Hematopoietic multipotent progenitor cell treated with erythropoietin and hydrocortisone succinate and interleukin-3 and kit ligand, for 4 days (in vitro differentiated cells): Measurements from ENCODE around the gene PLAC9.
A peak's percentile ranks its signal among the peaks of the same experiment; 100 is the strongest.
"Not testable (repeated sequence)": the region's sequence is repeated elsewhere in the genome, so short reads cannot be mapped to it uniquely, and the experiment has no call there.

Experiments used
- DNase-seq: peaks from one replicate; pipeline ENCODE4 v3.0.0-alpha.2; 2015

The PLAC9 gene

GRCh38 chr10:80140251-80140650 is 7.7 kb downstream of the PLAC9 start:
- no peak for DNase-seq

DNA sequence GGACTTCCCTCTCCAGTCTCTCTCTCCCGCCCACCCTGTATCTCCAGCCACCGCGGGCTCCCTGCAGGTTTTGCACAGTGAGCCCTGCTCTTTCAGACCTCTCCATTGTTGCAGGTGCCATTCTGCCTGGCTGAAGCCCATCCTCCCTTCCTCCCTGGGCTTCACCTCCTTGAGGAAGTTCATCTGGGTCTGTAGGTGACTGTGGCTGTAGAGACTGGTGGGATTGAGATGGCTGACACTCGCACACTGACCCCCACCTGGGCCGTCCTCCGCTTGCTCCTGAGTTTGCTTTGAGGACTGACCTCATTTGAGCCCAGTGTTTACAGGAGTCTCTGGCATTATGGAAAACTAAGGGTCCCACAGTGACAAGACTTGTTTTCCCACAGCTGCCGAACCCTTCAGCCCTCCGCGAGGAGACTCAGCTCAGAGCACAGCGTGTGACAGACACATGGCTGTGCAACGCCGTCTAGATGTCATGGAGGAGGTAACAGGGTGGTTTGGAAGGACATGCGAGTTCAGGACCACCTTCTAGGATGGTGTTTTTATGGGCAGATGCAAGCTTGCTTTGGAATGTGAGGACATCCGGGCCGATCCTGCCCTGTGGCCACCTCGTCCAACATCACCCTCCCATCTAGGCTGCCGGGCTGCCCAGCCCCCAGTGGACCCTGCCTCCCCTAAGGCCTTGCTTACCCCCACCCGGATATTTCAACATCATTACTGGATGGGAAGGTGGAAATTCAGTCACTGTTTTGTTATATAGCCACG is 9.3 kb downstream of the PLAC9 start:
- DNase-seq: no peak

DNA sequence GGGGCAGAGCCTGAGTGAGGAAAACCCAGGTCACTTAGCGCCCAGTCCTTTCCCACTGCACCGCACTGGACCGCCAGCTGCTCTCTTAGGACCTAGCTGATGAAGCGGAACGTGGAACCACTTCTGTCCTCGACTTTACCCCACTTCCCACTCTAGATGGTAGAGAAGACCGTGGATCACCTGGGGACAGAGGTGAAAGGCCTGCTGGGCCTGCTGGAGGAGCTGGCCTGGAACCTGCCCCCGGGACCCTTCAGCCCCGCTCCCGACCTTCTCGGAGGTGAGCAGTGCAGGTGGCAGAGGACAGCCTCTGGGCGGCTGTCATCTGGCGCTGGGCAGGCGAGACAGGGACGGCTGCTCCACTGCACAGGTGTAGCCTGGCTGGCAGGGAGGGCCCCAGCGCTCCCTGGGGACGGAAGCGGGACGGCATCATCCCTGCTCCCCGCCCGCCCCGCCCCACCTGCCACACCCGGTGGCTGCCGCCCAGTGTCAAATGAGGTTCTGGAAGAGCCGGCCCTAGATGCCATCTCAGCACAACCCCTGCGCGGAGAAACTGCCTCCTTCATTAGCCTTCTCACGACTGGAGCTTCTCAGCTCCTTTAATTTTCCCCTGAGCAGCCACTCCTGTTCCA is 11.7 kb downstream of the PLAC9 start:
- DNase-seq: peak; percentile 58

DNA sequence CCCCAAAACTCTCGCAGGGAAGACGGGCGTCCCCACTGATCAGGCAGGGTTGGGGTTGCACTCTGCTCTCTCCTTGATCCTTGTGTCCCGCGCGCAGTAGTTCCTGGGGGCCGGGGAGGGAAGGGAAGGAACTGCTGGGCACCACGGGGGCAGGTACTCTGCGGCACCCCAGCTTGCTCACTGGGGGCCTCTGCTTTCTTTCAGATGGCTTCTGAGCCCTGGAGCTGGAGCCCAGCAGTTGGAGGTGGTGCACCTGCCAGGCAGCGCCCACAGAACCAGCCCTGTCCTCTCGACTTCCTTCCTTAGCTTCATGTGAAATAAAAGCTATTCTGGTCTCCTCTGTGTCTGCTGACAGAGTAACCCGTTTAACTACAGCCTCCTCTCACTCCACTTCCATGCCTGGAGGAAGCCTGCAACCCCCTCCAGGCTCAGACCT is 12.2 kb downstream of the PLAC9 start:
- peak; percentile 40 for DNase-seq

GRCh38 chr10:80145406-80146308 is 13.1 kb downstream of the PLAC9 start:
- DNase-seq: not testable (repeated sequence)

- DNase-seq: no peak
Observed at GRCh38 chr10:80146918-80147317, 14.4 kb downstream of the PLAC9 start.

DNA sequence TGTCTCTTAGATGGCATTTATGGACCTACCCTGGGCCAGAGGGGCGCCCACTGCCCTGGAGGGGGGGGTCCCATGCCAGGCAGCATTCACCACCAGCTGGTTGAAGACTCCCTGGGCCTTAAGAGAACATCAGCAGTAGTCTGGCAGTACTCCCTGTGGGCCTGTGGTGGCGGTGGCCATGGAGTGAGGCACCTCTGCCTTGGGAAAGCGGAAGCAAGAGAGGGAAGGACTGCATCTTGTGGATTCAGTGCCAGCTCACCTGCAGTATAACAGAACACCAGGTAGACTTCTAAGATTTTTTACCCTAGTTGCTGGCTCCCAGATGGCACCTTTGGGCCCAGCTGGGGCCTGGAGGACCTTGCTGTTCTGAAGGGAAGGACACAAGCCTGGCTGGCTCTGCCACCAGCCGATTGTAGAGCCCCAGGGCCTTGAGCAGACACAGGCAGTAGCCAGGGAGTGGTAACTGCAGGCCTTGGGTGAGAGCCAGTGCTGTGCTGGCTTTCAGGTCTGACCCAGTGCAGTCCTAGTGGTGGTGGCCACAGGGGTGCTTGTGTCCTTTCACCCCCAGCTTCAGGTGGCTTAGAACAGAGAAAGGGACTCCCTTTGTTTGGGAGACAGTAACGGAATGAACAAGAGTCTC is 15.8 kb downstream of the PLAC9 start:
- no peak for DNase-seq

DNA sequence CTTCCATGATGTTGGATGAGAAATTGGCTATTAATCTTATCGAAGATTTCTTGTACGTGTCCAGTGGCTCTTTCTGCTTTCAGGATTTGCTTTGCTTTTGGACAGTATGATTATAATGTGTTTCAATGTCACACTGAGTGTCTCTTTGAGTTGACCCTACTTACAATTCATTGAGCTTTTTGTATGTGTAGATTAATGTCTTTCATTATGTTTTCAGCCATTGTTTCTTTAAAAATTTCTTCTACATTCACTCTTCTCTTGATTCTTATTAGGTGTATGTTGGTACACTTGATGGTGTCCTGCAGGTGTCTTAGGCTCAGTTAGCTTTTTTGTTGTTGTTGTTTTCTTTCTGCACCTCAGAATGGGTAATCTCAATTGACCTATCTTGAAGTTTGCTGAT is 16.6 kb downstream of the PLAC9 start:
- DNase-seq: no peak

GRCh38 chr10:80150172-80150571 is 17.6 kb downstream of the PLAC9 start:
- no peak for DNase-seq

GRCh38 chr10:80152820-80153219 is 20.3 kb downstream of the PLAC9 start:
- no peak for DNase-seq

DNA sequence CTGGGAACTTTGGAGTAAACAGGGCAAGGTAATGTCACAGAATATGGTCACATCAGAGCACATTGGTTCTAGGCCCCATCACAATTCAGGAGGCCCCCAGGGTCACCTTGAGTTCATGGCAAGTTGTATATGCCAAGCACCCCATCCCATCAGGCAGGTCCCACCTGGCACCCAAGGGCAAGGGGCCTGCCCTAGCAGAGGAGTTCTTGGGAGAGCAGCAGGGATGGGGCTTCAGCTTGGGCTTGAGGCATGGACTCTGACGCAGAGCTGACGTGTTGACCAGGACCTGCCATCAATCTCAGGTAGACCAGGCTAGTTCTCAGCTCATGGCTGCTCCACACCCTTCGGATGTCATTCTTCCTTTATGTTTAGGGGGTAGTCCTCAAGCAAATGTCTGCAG is 20.9 kb downstream of the PLAC9 start:
- no peak for DNase-seq

GRCh38 chr10:80154626-80154977 is 22.1 kb downstream of the PLAC9 start:
- no peak for DNase-seq

GRCh38 chr10:80154978-80155695 is 22.6 kb downstream of the PLAC9 start:
- no peak for DNase-seq

- no peak for DNase-seq
Observed at GRCh38 chr10:80155696-80156215, 23.2 kb downstream of the PLAC9 start.

GRCh38 chr10:80156216-80156615 is 23.7 kb downstream of the PLAC9 start:
- DNase-seq: no peak

GRCh38 chr10:80157561-80157960 is 25.0 kb downstream of the PLAC9 start:
- no peak for DNase-seq

DNA sequence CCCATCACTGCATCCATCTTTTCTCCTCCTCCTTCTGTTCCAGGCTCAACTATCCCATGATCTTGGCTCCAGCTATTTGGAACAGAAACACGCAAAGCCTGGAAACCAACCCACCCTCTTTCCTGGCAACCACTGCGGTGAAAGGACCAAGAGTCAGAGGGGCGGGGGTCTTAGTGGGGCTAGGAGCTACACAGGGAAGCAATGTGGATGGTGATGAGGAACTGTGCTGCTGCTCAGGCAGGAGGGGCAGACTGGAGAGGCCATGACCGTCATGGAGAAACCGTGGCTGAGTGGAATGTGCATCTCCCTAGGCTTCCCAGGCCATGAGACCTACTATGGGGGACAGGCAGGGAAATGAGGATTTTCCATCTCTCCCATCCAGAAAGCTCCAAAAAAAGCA is 25.6 kb downstream of the PLAC9 start:
- DNase-seq: no peak

- DNase-seq: peak; percentile 72
Observed at GRCh38 chr10:80158598-80159127, 26.1 kb downstream of the PLAC9 start.

DNA sequence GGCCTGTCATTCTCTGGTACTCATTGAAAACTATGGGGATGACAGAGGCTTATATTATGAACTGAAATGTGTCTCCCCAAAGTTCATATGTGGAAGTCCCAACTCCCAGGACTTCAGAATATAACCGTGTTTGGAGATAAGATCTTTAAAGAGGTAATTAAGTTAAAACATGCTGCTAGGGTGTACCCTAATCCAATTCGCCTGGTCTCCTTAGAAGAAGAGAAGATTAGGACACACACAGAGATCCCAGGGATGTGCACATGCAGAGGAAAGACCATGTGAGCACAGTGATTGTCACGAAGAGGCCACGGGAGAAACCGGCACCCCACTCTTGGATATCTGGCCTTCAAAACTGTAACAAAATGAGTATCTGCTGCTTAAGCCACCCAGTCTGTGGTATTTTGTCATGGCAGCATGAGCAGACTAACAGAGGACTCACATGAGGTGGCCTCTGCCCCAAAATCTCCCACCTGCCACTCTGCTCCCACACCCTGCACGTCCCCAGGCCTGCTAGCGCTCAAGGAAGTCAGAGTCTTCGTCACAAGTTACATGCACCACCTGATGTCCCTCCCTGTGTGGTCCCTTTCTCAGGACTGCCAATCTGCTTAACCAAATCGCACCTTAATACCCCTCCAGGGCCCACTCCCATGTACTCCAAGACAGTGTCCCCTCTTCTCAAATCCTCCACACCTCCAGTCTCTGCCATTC is 26.8 kb downstream of the PLAC9 start:
- DNase-seq: no peak

GRCh38 chr10:80160361-80161320 is 28.1 kb downstream of the PLAC9 start:
- no peak for DNase-seq
